ENCODE data around the gene CHMP6. TPM values are rescaled to one million over a fixed set of nuclear protein-coding genes. Genes with fewer than 3 reads are reported as not detected.

Gene CHMP6
- total and polyA plus RNA-seq, 9 of the 15 experiments (the other 6 are each of a cell fraction or from before 2014, with no cell fraction given): 0.25 to 30.4 (median 13.4) TPM

DNA sequence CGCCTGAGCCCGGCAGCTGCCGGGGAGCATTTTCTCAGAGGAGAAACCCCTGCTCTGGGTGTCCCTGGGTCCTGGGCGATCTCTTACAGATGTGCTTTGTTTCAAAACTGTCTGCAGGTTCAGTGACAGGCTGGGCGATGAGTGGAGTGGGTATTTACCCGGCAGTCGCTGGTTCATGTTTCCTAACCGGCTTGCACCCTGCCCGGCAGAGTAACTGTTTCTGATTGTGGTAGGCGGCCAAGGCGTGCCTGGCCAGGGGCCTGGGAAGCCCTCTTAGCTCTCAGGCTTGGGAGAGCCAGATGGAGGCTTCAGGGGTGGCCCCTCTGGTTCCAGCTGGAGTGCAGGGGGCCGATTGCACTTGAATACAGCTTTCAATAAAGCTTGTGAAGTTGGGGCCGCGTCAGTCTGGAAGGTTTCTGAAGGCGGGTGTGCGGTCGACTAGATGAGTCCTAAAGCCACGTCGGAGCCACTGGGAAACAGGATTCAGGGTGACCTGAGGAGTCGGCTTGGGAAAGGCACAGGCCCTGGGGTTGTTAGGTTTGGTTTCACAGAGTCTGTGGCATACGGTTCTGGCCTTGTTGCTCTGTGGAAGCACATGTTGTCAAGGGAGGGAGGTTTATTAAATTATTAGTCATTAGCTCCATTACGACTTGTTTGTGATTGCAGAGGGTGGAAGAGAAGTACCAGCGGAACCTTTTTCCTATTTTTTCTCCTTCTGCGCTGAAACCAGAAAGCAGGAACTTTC, 44.7 kb downstream of the CHMP6 start:
- CTCF ChIA-PET (ENCODE audit: low intra/inter-chr PET ratio): interaction anchor here (1.4 kb wide), 1 partner anchor 48 kb away, joined by 4 read pairs; no protein-coding TSS in a partner anchor
- in situ Hi-C loops (cut with MboI) (no loop called here), intact Hi-C loops (cut with micrococcal nuclease) (no loop called here)
- Histone ChIP-seq H3K9me1 (ENCODE audit: control insufficient read depth, insufficient read depth, low read length) (peaks cover 5% of the 10 kb centered on the region), H3K4me1 (replicated peaks in 1 of 2; ENCODE audit: control insufficient read depth in 2 of 2, insufficient read depth in 2 of 2, low read length in 2 of 2) (peaks cover 28 to 83% of the 10 kb centered on the region in 2 experiments), H3K4me3 (peak overlapping the region; percentile 58), H3K9ac (ENCODE audit: insufficient read depth in 1 of 2, low read depth in 2 of 2, low read length in 2 of 2) (peak overlapping the region; percentile 27 to 96), H4K20me1 (replicated peaks; ENCODE audit: control insufficient read depth, insufficient read depth, low read length) (peaks cover 39% of the 10 kb centered on the region), H3K79me2 (ENCODE audit: control insufficient read depth, insufficient read depth, low read length) (peaks cover 65% of the 10 kb centered on the region), H3K36me3 (ENCODE audit: control insufficient read depth, insufficient read depth, low read length) (peaks cover 33% of the 10 kb centered on the region; the same call in 2 of the 3 replicates), H3K4me2 (ENCODE audit: insufficient read depth, low read length) (peak overlapping the region; percentile 78), H3K9me3 (replicated peaks; ENCODE audit: control insufficient read depth, insufficient read depth, low read depth, low read length) (no peaks in the 10 kb centered on the region), H2AFZ (ENCODE audit: low read depth, low read length) (no peak overlapping the region), H3K27me3 (ENCODE audit: control insufficient read depth in 2 of 2, insufficient read depth in 2 of 2, low read length in 2 of 2) (no peaks in the 10 kb centered on the region), H3K27ac (ENCODE audit: extremely low read depth, low read depth, low read length) (no peak overlapping the region)
- no TSS peak for BruUV-seq (replicated peaks)
- DNase-seq (ENCODE audit: extremely low read depth in 1 of 4, low spot score in 3 of 4) (no peak), ATAC-seq (no peak), FAIRE-seq (peak; percentile 6)
- TF ChIP-seq RBFOX2 (IDR thresholded peaks at IDR 0.05; ENCODE audit: low read depth, low read length): peak; percentile 14; the same call in 1 of the 2 replicates
- TF ChIP-seq ZNF445 (CRISPR knock-in tag; IDR thresholded peaks at IDR 0.05; ENCODE audit: low read depth): no peak
- no peak for TF ChIP-seq DIDO1 (tag; IDR thresholded peaks at IDR 0.05; ENCODE audit: low read depth)
- no peak for TF ChIP-seq MLLT1 (IDR thresholded peaks at IDR 0.05)
- TF ChIP-seq TFAM (CRISPR knock-in tag; conservative IDR thresholded peaks at IDR 0.05): no peak
- TF ChIP-seq ZNF263 (CRISPR knock-in tag; IDR thresholded peaks at IDR 0.05; ENCODE audit: borderline replicate concordance): 0 out of 2 replicates have a peak, but pooled peaks have one; percentile 15
- 80% methylated on average over 19 of the region's 24 CpGs for WGBS (ENCODE audit: insufficient coverage, low coverage, missing lambda C conversion rate)
- POLR2A ChIA-PET: interaction anchor here (0.6 to 1.8 kb wide), 9 partner anchors 9 to 59 kb away, joined by 3 to 5 read pairs (median 3); no protein-coding TSS in a partner anchor
